Renal pelvis (tissue), 4 donors: Measurements from ENCODE around the gene RBMS3. TPM values are rescaled to one million over a fixed set of nuclear protein-coding genes. Genes with fewer than 3 reads are reported as not detected.
"Not testable (repeated sequence)": the region's sequence is repeated elsewhere in the genome, so short reads cannot be mapped to it uniquely, and the experiment has no call there.

ENCODE experiments used
- DNase-seq: peaks from one replicate; pipeline ENCODE4 v3.0.0-alpha.2; 2013
- polyA plus RNA-seq, 3 donors: library from polyadenylated mRNA; unstranded; fragments of 120-200 nt; gene quantifications; one replicate each; pipeline ENCODE4 v1.2.1, GENCODE V29; 2013; ENCODE audit not compliant: insufficient read length in 3 of 3

Gene RBMS3
- polyA plus RNA-seq, 3 donors: 10.2 to 13.1 (median 11.6) TPM

DNA sequence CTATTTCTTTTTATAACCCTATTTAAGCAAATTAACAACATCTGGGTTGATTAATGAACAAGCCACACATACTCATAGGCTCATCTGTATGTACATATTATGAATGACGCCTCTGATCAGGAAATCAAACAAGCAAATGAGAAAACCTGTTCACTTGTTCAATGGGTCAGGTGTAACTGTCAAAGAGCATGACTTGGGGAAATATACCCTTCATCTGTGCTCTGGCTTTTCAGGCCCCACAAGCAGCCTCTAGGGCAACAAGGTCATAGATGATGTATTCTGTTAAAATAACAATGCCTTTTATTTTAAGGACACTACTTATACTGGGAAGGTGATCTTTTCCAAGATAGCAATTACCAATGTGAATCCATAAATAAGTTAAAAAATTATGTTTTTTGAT lies 102.0 kb downstream of the RBMS3 start:
- DNase-seq: no peak

DNA sequence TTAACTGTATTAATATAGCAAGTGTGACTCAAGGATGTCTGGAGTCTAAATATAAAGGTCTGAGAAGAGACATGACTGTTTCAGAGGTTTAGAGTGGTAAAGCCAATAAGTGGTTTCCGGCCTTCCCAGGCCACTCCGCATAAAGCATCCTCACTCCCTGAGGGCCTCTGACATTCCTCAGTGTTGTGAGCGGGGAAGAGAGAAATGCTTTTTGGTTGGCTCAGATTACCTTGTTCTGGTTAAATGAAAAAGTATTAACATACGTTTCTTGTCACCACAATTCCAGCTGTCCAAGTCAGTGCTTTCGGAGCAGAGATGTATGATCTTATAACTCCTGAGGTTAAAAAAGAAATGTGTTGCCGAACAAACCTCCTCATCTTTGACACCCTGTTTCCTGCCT lies 103.8 kb downstream of the RBMS3 start:
- DNase-seq: peak; percentile 58

DNA sequence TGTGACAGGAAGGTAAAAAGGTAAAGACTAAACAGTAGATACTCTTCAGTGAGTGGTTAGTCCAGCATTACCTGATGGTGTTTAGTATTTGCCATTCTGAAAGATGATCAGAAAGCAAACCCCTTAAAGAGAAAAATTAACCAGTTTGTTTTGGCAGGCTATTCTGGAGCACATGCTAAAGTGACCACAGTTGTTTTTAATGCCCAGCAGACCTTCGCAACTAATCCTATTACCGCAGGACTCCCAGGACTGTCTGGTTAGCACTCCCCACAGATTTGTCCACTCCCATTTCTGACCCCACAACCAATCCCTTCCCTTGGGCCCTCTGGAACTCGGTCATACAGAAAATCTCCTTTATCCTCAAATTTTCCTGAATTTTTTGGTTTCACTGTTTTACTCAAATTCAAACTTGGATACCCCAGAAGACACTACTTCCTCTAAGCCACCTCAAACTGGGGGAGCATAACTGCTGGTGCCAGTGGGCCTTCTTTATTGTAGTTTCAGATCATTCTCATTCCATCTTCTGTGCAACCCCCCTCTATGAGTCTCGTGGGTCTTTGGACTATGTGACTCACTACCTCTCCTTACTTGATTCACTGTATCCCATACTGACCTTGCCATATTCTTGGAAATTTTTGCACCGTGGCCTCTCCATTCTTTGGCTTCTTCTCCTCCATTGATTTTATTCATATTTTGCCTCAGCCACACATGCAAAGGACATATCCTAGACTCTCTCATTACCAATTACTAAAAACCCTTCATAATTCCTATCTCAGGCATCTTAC lies 104.4 kb downstream of the RBMS3 start:
- no peak for DNase-seq

DNA sequence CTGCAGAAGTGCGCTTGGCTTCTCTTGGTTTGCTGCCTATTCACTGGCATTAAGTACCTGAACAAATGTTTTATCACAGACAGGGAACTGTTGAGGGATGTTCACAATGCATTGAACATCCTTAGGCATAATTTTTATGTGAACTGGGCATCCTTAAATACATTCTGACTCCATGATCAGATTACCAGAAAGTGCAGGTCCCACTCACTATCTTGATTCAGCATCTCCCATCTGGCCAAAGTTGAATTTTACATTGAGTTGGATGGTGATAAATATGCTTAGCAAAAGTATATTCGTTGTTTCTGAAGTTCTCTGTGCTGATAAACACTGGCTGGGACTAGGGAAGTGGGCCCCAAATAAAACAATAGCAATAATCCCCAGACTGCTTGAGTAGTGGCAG lies 108.5 kb downstream of the RBMS3 start:
- no peak for DNase-seq

DNA sequence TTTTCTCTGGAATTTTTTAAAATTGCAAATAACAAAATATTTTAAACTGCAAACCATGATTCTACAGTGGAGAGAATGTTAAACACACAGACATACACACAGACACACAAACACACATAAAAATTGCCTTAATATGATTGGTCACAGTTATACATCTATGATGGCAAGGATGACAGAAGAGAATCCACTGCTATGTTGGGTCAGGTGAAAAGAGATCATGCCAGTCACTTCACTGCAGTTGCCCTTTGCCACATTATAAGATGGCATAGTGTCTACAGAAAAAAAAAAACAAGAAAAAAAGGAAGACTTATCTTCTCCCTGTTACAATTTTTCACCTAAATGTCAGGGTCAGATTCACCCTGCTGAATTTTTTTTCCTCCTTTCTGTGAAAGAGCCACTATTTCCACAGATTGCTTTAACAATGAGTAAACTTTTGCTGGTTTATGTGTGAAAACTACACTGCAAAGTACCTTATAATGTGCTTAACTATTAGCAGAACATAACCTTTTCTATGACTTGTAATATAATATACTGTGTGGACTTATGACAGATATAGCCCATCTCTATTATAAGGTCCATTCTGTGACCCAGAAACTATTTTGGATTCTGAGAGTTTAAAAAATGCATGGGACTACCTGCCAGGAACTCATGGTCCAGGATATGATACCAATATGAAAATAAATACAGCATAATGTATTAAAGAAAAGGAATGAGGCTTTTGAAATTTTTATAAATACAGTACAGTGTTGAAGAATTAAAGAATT lies 111.9 kb downstream of the RBMS3 start:
- DNase-seq: no peak

DNA sequence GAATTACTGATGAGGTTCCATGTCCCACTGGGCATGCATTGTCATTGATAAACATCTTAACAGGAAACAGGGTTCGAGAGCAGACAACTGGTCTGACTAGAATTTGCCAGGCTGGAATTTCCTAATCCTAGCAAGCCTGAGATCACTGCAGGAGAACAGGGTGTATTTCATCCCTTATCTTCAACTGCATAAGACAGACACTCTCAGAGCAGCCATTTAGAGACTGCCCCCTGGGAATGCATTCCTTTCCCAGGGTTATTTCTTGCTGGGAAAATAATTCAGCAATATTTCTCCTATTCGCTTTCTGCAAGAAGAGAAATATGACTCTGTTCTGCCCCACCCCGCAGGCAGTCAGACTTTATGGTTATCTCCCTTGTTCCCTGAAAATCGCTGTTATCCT lies 113.1 kb downstream of the RBMS3 start:
- not testable (repeated sequence) for DNase-seq

DNA sequence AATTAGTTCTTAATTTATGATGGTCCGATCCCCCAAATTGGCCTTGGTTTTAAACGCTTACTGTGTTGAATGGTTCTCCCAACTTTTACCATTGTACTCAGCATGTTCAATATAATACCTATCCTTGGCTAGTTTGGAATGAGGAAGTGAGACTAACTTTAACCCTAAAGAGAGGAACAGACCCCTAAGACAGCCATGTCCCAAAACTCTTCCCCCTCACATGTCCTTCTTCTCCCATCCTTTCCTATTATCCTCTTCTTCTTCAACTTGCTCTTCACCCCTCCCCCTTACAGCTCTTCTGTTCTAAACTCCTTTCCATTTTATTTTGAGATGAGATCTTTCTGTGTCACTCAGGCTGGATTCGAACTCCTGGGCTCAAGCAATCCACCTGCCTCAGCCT lies 116.5 kb downstream of the RBMS3 start:
- no peak for DNase-seq

DNA sequence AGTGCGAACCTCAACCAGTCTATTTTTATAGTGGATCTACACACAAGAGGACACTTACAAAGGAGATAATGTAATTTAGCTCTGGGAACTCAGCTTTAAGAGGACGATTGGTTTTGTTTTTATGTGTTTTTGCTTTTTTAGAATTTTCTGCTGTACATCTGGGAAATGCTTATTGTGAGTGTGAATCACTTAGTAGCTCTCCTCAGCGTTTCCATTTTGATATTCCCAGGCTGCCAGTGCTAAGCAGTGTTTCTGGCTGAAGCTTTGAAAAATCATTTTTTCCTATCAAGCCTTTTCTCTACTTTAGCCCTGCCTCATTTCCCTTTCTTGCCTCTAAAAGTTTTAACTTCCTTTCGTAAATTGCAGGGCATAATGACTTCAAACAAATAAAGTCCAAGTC lies 117.9 kb downstream of the RBMS3 start:
- no peak for DNase-seq

DNA sequence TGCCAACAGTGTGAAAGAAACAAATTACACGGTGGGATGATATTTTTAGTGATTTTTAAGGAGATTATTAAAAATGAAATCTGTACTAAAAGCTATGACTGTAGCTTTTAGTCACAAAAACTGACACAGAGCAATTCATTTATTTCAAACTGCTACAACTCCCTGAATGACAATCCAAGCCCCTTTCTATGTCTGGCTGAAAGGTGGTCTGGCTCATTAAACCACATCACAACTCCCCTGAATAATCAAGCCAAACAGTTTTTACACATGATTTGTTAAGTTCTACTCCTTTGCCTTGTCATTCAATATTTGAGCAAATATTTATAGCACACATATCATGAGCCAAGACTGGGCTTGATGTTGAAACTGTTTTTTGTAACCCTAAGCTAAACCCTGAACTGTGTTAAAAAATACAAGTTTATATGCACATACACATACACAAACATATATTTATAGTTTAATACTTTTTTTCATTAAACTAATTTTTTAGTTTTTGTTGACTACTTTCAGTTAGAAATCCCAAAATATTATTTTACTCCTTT lies 125.5 kb downstream of the RBMS3 start:
- no peak for DNase-seq

DNA sequence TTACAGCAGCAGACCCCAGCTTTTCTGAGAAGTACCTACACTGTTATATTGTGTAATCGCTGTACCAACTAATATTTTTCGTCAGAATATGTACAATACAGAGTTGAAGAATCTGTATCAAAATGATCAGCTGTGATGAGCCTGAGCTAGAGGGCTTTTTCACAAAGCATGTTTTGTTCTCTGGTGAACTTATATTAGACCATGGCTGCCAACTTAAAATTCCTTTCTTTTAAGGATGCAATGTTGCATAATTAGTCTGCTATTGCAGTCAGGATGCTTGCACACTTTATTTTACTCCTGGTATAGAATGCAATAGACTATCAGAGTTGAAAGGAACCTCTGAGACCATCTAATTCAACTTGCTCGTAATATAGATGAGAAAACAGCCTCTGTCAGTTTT lies 127.8 kb downstream of the RBMS3 start:
- DNase-seq: no peak

DNA sequence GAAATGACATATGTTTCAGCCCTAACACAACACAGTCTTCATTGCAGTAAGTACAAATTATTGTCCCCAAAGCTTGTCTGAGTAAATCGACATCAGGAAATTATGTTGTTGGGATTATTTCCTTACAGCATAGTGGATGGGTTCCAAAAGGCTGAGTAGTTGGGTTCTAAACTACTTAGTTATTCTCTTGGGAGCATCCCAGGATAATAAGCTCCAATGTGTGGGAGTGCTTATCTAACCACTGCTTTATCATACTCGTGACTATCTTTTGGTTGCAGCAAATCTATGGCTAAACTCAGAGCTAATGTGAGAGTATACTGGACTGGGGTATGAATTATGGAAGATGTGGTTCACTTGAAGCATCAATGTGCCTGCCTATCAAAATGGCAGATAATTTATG lies 128.5 kb downstream of the RBMS3 start:
- no peak for DNase-seq

DNA sequence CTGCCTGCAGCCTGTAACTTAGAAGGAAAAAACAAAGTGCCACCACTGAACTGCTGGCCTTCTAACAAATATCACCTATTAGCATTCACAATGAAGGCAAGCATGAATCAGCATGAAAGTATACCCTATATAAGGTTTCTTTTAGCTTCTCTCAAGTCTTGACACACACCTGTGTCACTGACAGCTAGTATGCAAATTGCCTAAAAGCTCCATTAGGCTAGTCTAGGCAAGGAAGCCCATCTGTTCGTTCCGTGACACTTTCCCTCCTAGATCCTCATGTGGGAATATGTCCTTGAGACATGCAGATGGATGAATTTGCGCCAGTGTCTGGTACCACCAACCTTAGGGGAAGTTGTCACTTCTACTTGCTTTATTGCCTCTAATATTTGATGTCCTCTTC lies 129.3 kb downstream of the RBMS3 start:
- no peak for DNase-seq

DNA sequence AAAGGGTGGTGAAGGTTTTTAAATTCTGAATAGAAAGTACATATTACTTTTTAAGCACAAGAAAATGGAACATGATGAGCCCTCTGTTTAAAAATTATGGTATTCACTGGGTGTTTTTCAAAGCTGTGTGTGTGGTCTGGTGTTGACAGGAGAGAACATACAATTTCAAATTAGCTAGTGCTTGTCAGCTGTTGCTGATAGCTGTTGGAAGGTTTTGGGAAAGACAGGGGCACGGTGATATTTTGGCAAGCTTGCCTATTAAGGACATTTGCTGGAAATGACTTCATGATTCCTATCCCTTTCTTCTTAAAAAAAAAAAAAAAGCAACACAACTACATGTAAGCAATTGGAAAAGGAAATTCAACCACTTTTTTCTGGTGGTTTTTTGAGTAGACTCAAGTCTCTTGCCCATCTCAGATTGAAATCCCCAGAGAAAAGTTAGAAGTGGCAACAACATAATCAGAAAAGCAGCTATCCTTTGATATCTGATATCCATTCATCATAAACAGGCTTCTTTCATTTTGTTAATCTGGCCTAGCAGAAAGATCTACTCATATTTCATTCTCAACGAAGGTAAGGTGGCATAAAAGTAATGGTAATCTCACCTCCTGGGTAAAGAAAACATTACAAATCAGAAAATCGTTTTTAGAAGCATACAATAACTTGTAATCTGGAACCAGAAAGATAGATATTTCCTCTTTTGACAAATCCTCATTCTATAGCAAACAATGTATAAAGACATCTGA lies 130.0 kb downstream of the RBMS3 start:
- no peak for DNase-seq

DNA sequence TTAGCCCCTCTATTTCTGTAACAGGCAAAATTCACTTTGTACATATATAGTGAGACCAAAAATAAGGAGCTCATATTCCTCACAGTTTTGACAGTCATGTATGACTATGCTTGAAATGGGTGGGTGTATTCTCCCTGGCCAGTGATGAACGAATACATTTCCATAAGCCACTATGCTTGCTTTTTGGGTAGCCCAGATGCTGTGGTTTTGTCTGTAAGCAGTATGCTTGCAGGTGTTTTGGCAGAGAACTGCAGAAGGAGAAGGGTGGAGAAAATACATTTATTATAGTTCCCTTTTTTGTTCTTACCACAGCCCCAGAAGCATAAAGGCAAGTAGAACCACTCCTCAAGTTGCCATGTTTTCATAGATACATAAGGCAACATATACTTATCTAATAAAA lies 131.2 kb downstream of the RBMS3 start:
- DNase-seq: no peak

DNA sequence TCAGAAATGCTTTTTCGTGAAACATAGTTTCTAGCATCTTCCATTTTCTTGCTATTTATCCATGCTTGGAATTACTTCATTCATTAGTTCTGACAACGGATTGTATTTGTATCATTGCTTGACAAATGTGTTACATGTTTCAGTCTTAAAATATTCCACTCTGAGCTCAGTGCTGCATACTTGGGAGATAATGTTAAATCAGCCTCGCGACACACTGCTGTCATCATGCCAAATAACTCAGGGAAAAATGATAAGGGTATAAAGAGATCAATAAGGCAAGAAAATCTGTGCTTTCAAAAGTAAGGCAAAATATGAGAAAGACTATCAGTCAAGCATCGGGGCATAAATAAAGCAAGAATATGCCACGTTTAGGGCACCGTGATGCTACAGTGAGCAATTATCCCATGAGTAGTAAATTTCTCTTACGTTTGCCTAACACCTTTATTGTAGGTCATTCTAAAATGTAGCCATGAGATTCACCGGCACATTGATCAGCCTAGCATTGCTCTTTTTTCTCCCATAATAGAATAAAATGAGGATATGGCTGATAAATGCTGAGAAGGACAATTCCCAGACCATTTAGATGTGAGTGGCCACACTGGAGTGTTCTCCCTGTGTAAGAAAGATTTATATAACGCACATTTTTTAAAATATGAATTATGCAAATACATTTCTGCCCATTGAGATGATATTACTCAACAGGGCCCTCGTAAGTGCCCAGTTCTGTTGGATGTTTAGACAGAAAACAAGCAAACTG lies 133.8 kb downstream of the RBMS3 start:
- no peak for DNase-seq

DNA sequence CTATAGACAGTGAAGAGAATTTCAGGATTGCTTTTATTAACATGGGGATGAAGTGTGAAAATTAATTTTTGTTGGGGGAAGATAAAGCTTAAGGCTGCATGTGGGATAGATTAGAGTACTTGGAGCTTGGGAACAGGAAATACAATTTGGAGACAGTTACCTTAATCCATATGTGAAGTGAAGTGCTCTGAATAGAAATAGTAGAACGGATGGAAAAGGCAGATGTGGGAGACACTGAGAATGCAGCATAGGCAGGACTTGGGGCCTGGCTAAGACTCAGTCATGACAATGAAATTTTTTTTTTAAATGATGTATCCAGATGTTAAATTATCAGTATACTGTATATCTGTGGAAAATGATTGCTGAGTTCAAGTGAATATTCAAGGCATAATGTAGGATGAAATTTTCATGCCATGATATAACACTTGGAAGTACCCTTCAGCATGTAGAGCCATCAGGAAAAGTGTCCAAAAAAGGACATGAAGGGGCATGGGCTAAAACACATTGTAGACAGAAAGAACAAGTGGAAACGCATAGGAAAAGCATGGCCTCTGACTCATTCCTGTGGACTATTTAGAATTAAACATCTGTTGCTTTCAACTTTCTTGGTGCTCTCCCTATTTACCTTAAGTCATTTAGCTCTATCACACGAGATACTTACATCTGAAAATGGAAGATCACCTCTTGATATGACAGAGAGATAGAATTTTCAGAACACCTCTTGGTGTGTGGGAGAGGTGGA lies 134.8 kb downstream of the RBMS3 start:
- DNase-seq: no peak

DNA sequence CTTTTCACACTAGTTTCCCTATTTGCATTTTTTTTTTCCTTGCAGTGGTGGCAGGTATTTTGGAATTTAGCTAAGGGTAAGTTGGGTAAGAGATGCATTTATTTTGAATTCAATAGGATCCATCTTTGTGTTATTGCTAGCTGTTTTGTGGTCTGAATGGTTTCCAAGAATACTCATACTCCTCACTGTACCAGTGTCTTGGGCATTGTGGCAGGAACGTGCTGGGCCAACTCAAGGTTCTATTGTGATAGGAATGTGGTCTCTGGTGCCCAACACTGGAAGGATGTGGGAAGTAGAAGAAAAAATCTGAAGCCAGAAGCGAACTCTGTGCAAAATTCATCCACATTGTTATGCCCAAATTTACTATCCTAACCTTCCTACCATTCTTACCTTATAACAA lies 135.6 kb downstream of the RBMS3 start:
- DNase-seq: no peak

DNA sequence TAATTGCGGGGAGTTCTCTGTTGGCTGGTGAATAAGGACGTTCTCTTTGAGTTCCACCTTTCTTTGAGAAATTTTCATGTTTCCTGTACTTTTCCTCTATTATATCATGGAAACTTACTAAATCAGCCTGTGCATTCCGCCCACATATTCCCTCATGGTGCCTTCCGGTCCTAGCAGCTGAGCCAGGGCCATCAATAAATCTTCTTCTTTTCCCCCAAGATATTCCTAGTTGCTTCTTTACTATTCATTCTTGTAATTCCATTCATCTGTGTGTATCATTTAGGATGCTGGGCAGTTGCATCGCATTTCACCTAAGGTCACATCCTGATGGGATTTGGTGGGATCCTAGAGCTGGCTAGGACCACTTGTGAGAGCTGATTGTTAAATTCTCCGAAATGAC lies 139.2 kb downstream of the RBMS3 start:
- no peak for DNase-seq

DNA sequence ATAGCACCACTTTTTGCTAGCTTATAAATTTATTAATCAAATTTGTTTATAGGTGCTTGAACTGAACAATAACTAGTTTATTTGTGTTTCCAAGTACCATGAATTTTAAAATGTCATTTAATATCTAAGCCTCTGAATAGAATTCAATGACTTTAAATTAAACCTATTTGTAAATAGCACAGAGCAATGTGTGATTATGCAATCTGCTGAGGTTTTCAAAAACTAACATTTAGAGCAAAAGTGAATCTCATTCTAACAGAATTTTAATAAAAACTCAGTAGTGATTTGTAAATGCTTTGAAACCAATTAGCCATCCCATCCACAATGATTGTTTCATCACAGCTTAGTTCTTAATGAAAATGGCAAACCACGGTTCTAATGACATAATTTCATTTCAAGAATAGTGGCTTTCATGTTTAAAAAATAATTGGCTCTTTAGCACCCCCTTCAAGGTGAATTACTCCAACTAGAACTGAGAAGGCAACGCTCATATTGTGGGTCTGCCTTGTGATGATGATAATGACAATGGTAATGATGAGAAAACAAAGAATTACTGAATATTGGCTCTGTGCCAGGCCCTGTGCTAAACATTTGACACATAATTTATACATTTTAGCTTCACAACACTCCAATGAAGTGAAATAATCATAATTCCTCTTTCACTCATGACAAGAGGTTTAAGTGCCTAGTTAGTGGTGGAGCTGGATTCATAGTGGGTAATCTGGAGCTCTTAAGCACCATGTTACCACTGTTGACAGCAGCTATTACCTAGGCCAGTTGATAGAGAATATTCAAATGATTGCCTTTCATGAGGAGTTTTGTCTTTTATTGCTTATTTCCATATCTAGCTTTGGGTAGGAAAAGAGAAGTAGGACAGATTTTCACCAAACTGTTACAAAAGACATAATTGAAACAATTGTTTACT lies 145.7 kb downstream of the RBMS3 start:
- DNase-seq: no peak
